MM.1S (cell line): ENCODE measurements around the gene BIRC5.

ENCODE experiments used
- CTCF ChIP-seq: fragments of 300-600 bp; sonication (generic); IDR thresholded peaks from 2 replicates; pipeline ENCODE4 v1.5.1; 2016; ENCODE audit warnings: antibody characterized with exemption, low read length, mixed read lengths
- EZH2 ChIP-seq: fragments of 300-600 bp; sonication (generic); optimal IDR thresholded peaks from 2 replicates; pipeline ENCODE3; 2017; ENCODE audit warnings: low read depth, mild to moderate bottlenecking, antibody characterized with exemption, low read length, mixed read lengths
- EZH2phosphoT487 ChIP-seq: fragments of 300-600 bp; sonication (generic); IDR thresholded peaks from 2 replicates; pipeline ENCODE4 v1.6.1; 2018; ENCODE audit warnings: antibody characterized with exemption, low read length

GRCh38 chr17:78168242-78168902 lies 45.7 kb upstream of the BIRC5 start, which contains the start of gene SYNGR2:
- TF ChIP-seq CTCF (no peak), EZH2 (no peak), EZH2phosphoT487 (no peak)
